ENCODE results near the gene CEBPZ.

DNA sequence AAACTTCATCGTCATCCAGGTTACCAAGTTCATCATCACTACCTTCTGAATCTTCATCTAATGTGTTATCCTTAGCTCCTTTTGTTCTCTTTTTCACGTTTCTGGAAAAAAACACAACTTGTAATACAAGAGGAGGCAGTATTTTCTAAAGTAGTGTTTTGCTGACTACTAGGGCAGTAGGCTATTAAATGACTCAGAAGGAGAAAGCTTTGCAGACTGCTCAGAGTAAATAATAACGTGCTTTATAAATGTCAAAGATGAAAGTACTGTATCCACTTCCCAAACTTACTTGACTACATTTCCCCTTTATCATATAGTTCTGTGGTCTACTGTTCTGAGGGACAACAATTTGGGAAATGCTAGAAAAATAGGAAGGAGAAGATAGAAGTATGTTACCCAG lies 19.5 kb downstream of the CEBPZ start:
- TF ChIP-seq, protein P1, sequence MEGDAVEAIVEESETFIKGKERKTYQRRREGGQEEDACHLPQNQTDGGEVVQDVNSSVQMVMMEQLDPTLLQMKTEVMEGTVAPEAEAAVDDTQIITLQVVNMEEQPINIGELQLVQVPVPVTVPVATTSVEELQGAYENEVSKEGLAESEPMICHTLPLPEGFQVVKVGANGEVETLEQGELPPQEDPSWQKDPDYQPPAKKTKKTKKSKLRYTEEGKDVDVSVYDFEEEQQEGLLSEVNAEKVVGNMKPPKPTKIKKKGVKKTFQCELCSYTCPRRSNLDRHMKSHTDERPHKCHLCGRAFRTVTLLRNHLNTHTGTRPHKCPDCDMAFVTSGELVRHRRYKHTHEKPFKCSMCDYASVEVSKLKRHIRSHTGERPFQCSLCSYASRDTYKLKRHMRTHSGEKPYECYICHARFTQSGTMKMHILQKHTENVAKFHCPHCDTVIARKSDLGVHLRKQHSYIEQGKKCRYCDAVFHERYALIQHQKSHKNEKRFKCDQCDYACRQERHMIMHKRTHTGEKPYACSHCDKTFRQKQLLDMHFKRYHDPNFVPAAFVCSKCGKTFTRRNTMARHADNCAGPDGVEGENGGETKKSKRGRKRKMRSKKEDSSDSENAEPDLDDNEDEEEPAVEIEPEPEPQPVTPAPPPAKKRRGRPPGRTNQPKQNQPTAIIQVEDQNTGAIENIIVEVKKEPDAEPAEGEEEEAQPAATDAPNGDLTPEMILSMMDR (IDR thresholded peaks at IDR 0.05) = no peak
- no peak for TF ChIP-seq POLR2A (IDR thresholded peaks at IDR 0.05)
